HG02798 (cell line): ENCODE results near the gene PAK1IP1.
"Not testable (repeated sequence)": the region's sequence is repeated elsewhere in the genome, so short reads cannot be mapped to it uniquely, and the experiment has no call there.

Experiments
- ATAC-seq: cut with Tn5 transposase; IDR thresholded peaks from one replicate; pipeline ENCODE4 v1.9.1; 2021; ENCODE audit warnings: mild to moderate bottlenecking; ENCODE audit not compliant: unreplicated experiment, poor library complexity

PAK1IP1 gene

GRCh38 chr6:10694302-10695085 is at the start of gene PAK1IP1, which contains the start of gene C6orf52:
Gene PAK1IP1 (plus strand): TSS chr6:10694972. CDS start chr6:10694986, 14 bp downstream.
Gene C6orf52 (minus strand): TSS chr6:10694616. CDS start chr6:10687550, 7,066 bp downstream.
- ATAC-seq, result peak; percentile 99

GRCh38 chr6:10655508-10656055 is 39.2 kb upstream of the PAK1IP1 start:
- no peak for ATAC-seq

GRCh38 chr6:10658910-10659698 is 35.7 kb upstream of the PAK1IP1 start:
- no peak for ATAC-seq

GRCh38 chr6:10659699-10660348 is 34.9 kb upstream of the PAK1IP1 start:
- no peak for ATAC-seq

GRCh38 chr6:10660431-10661191 is 34.2 kb upstream of the PAK1IP1 start:
- not testable (repeated sequence) for ATAC-seq

- no peak for ATAC-seq
Measured at GRCh38 chr6:10662207-10662606, 32.6 kb upstream of the PAK1IP1 start.

GRCh38 chr6:10662742-10663141 is 32.0 kb upstream of the PAK1IP1 start:
- no peak for ATAC-seq

GRCh38 chr6:10665595-10665994 is 29.2 kb upstream of the PAK1IP1 start:
- not testable (repeated sequence) for ATAC-seq

- ATAC-seq, result no peak
Measured at GRCh38 chr6:10668126-10668917, 26.4 kb upstream of the PAK1IP1 start.

- ATAC-seq, result no peak
Measured at GRCh38 chr6:10676403-10676802, 18.4 kb upstream of the PAK1IP1 start.

- no peak for ATAC-seq
Measured at GRCh38 chr6:10678456-10678855, 16.3 kb upstream of the PAK1IP1 start.

- no peak for ATAC-seq
Measured at GRCh38 chr6:10681795-10682194, 13.0 kb upstream of the PAK1IP1 start.

- no peak for ATAC-seq
Measured at GRCh38 chr6:10682355-10682988, 12.3 kb upstream of the PAK1IP1 start.

- no peak for ATAC-seq
Measured at GRCh38 chr6:10684618-10685017, 10.2 kb upstream of the PAK1IP1 start.

GRCh38 chr6:10685092-10685915 is 9.5 kb upstream of the PAK1IP1 start:
- ATAC-seq, result no peak

GRCh38 chr6:10686901-10687300 is 7.9 kb upstream of the PAK1IP1 start:
- no peak for ATAC-seq

GRCh38 chr6:10687582-10687981 is 7.2 kb upstream of the PAK1IP1 start:
- ATAC-seq, result no peak
